HepG2 (cell line): Measurements from ENCODE around the gene HDDC3. TPM values are rescaled to one million over a fixed set of nuclear protein-coding genes. Genes with fewer than 3 reads are reported as not detected.

Source experiments
- BATF2 ChIP-seq: sonication (generic); formaldehyde crosslinking; IDR thresholded peaks from 2 replicates; pipeline ENCODE4 v1.8.0; 2022; ENCODE audit warnings: mild to moderate bottlenecking, missing genetic modification reagents, moderate library complexity
- CAMTA2 ChIP-seq: sonication (generic); formaldehyde crosslinking; IDR thresholded peaks from 2 replicates; pipeline ENCODE4 v1.4.0; 2020; ENCODE audit warnings: mild to moderate bottlenecking, missing genetic modification reagents, borderline replicate concordance
- CENPT ChIP-seq: sonication (generic); formaldehyde crosslinking; IDR thresholded peaks from 2 replicates; pipeline ENCODE4 v1.8.0; 2022; ENCODE audit warnings: low read depth, mild to moderate bottlenecking, moderate library complexity, missing genetic modification reagents
- CREM ChIP-seq, 2 experiments: sonication (generic) in 1 of 2; formaldehyde crosslinking in 1 of 2; IDR thresholded peaks; 2 replicates each; pipeline versions ENCODE4 v1.4.0 to v1.6.1; 2016 to 2020; ENCODE audit warnings: antibody characterized with exemption in 1 of 2, mild to moderate bottlenecking in 1 of 2, missing genetic modification reagents in 1 of 2
- DNMT1 ChIP-seq: sonication (generic); formaldehyde crosslinking; IDR thresholded peaks from 2 replicates; pipeline ENCODE4 v1.5.1; 2020; ENCODE audit warnings: mild to moderate bottlenecking, missing genetic modification reagents
- GMEB2 ChIP-seq: IDR thresholded peaks from 2 replicates; pipeline ENCODE4 v1.6.1; 2016; ENCODE audit warnings: missing biosample characterization, missing genetic modification reagents, low read depth
- HDAC6 ChIP-seq: fragments of 200-600 bp; sonication (generic); IDR thresholded peaks from 2 replicates; pipeline ENCODE4 v1.7.0; 2017; ENCODE audit warnings: mild to moderate bottlenecking, antibody characterized with exemption, low read length, low read depth
- HNRNPL ChIP-seq: fragments of 200-400 bp; formaldehyde crosslinking; IDR thresholded peaks from 2 replicates; pipeline ENCODE4 v1.6.1; 2017; ENCODE audit warnings: mild to moderate bottlenecking, low read depth, low read length
- NFATC3 ChIP-seq: sonication (generic); formaldehyde crosslinking; IDR thresholded peaks from 2 replicates; pipeline ENCODE4 v1.5.1; 2020; ENCODE audit warnings: mild to moderate bottlenecking, missing genetic modification reagents
- NFKBIZ ChIP-seq: IDR thresholded peaks from 2 replicates; pipeline ENCODE4 v1.6.1; 2018; ENCODE audit warnings: missing genetic modification reagents, missing compliant biosample characterization
- SNAI1 ChIP-seq: sonication (generic); formaldehyde crosslinking; IDR thresholded peaks from 2 replicates; pipeline ENCODE4 v1.5.0; 2020; ENCODE audit warnings: mild to moderate bottlenecking, missing genetic modification reagents, borderline replicate concordance
- ZNF30 ChIP-seq: sonication (generic); formaldehyde crosslinking; IDR thresholded peaks from 2 replicates; pipeline ENCODE4 v1.5.0; 2020; ENCODE audit warnings: mild to moderate bottlenecking, missing genetic modification reagents
- ZNF441 ChIP-seq: sonication (generic); formaldehyde crosslinking; IDR thresholded peaks from 2 replicates; pipeline ENCODE4 v1.7.0; 2021; ENCODE audit warnings: missing genetic modification reagents, borderline replicate concordance
- ZNF780A ChIP-seq: sonication (generic); formaldehyde crosslinking; IDR thresholded peaks from 2 replicates; pipeline ENCODE4 v1.8.0; 2022; ENCODE audit warnings: mild to moderate bottlenecking, missing genetic modification reagents, moderate library complexity
- polyA plus RNA-seq, 8 experiments: library from polyadenylated mRNA; depleted of rRNA in 3 of 8; stranded (reverse) in 7 of 8; unstranded in 1 of 8; fragments of >200 nt; fragmentation: Illumina TruSeq in 4 of 8; extraction: Trizol in 4 of 8; gene quantifications; 2 replicates each; pipeline versions ENCODE4 v1.2.1 to v1.2.3, GENCODE V29; 2011 to 2016; ENCODE audit warnings: low read depth in 4 of 8, missing spikeins in 1 of 8, mixed read lengths in 1 of 8; ENCODE audit not compliant: insufficient read depth in 1 of 8
- total RNA-seq, 5 experiments: library from RNA; depleted of rRNA; stranded (reverse); fragments of >200 nt; fragmentation: Illumina TruSeq; extraction: Trizol; gene quantifications; 2 replicates each; pipeline ENCODE4 v1.2.3, GENCODE V29; 2016; ENCODE audit warnings: low read depth in 1 of 5
- TF ChIP-seq, protein P1 (sequence below): sonication (generic); formaldehyde crosslinking; IDR thresholded peaks from 2 replicates; pipeline ENCODE4 v1.4.0; 2020; ENCODE audit warnings: missing genetic modification reagents, borderline replicate concordance
- TF ChIP-seq, protein P2 (sequence below), 2 experiments: sonication (generic) in 1 of 2; formaldehyde crosslinking in 1 of 2; IDR thresholded peaks; 2 replicates each; pipeline versions ENCODE4 v1.4.0 to v1.6.1; 2016 to 2020; ENCODE audit warnings: borderline replicate concordance in 1 of 2, low read depth in 1 of 2, mild to moderate bottlenecking in 1 of 2, missing genetic modification reagents in 1 of 2

The HDDC3 gene
- total and polyA plus RNA-seq, 2 of the 13 experiments (the other 11 are each of a cell fraction or from before 2014, with no cell fraction given) = 18.7 to 28.3 TPM

DNA sequence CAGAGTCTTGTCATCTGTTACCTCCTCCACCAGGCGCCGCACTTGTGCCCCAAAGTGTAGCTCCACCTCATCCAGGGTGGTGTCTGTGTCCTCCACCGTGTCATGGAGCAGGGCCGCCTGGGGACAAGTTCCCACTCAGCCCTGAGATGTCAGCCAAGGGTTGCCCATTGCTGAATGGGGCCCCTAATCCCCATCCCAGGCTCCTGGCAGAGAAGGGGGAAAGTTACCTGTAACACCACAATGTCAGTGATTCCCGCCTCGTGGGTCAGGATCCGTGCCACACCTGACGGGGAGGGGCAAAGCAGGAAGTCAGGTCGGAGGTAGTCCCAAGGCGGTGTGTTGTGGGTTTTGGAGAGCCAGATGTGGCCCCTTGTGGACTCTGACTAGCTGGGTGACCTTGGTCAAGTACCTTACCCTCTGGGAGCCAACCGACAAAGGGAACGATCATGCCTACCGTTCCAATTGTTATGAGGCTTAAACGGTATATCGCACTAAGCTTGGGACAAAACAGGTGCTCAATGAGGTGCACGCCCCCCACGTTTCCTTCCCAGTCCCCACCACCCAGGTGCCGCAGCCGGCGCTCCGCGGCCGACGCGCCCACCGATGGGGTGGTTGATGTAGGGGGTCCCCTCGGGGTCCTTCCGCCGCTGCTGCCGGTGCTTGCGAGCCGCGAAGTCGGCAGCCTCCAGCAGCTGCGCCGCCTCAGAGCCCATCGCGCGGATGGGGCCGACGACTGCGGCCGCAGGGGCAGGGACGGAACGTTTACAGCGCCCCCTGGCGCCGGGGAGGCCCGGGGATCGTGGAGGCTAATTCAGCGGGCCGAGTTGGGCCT, at the start of gene HDDC3 (continued):
- TF ChIP-seq ZNF30 (CRISPR knock-in tag) (no peak), HDAC6 (no peak), CAMTA2 (CRISPR knock-in tag) (peak; percentile 95), NFKBIZ (peak; percentile 43), GMEB2 (CRISPR knock-in tag) (no peak), ZNF780A (CRISPR knock-in tag) (no peak), CREM (IDR thresholded peaks at IDR 0.05) (no peak), CREM (CRISPR knock-in tag; IDR thresholded peaks at IDR 0.05) (no peak), NFATC3 (CRISPR knock-in tag) (no peak), DNMT1 (0 out of 2 replicates have a peak, but pooled peaks have one; percentile 43), HNRNPL (0 out of 2 replicates have a peak, but pooled peaks have one; percentile 44), CENPT (CRISPR knock-in tag) (no peak), ZNF441 (CRISPR knock-in tag) (no peak), BATF2 (CRISPR knock-in tag) (no peak), SNAI1 (peak; percentile 92; the same call in 1 of the 2 replicates)
- TF ChIP-seq, protein P1, sequence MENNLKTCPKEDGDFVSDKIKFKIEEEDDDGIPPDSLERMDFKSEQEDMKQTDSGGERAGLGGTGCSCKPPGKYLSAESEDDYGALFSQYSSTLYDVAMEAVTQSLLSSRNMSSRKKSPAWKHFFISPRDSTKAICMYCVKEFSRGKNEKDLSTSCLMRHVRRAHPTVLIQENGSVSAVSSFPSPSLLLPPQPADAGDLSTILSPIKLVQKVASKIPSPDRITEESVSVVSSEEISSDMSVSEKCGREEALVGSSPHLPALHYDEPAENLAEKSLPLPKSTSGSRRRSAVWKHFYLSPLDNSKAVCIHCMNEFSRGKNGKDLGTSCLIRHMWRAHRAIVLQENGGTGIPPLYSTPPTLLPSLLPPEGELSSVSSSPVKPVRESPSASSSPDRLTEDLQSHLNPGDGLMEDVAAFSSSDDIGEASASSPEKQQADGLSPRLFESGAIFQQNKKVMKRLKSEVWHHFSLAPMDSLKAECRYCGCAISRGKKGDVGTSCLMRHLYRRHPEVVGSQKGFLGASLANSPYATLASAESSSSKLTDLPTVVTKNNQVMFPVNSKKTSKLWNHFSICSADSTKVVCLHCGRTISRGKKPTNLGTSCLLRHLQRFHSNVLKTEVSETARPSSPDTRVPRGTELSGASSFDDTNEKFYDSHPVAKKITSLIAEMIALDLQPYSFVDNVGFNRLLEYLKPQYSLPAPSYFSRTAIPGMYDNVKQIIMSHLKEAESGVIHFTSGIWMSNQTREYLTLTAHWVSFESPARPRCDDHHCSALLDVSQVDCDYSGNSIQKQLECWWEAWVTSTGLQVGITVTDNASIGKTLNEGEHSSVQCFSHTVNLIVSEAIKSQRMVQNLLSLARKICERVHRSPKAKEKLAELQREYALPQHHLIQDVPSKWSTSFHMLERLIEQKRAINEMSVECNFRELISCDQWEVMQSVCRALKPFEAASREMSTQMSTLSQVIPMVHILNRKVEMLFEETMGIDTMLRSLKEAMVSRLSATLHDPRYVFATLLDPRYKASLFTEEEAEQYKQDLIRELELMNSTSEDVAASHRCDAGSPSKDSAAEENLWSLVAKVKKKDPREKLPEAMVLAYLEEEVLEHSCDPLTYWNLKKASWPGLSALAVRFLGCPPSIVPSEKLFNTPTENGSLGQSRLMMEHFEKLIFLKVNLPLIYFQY (CRISPR knock-in tag) = peak; percentile 99
- TF ChIP-seq, protein P2, sequence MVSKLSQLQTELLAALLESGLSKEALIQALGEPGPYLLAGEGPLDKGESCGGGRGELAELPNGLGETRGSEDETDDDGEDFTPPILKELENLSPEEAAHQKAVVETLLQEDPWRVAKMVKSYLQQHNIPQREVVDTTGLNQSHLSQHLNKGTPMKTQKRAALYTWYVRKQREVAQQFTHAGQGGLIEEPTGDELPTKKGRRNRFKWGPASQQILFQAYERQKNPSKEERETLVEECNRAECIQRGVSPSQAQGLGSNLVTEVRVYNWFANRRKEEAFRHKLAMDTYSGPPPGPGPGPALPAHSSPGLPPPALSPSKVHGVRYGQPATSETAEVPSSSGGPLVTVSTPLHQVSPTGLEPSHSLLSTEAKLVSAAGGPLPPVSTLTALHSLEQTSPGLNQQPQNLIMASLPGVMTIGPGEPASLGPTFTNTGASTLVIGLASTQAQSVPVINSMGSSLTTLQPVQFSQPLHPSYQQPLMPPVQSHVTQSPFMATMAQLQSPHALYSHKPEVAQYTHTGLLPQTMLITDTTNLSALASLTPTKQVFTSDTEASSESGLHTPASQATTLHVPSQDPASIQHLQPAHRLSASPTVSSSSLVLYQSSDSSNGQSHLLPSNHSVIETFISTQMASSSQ (IDR thresholded peaks at IDR 0.05; ENCODE audit: low read depth) = no peak
- TF ChIP-seq, protein P2 (CRISPR knock-in tag; IDR thresholded peaks at IDR 0.05; ENCODE audit: borderline replicate concordance) = no peak
